Natural killer cell (primary cell): Measurements from ENCODE around the gene BTN2A1. TPM values are rescaled to one million over a fixed set of nuclear protein-coding genes. Genes with fewer than 3 reads are reported as not detected.

Experiments used
- ATAC-seq, 3 donors: fragments of 150-1000 bp in 2 of 3; fragments of 200-7000 bp in 1 of 3; cut with Tn5 transposase; 1 replicate in 1 of 3; 2 replicates in 2 of 3; pipeline ENCODE4 v1.10.0; 2021; ENCODE audit warnings: mild to moderate bottlenecking in 2 of 3, moderate library complexity in 2 of 3
- DNase-seq, 2 donors: peaks; one replicate each; pipeline versions ENCODE4 v3.0.0 to v3.0.0-alpha.2; 2013 to 2021; ENCODE audit warnings: mixed read lengths in 1 of 2
- H3K27ac ChIP-seq: one replicate; pipeline ENCODE4 v1.5.1; 2013; ENCODE audit warnings: mild to moderate bottlenecking, low read length
- H3K27me3 ChIP-seq: one replicate; pipeline ENCODE4 v1.6.1; 2013; ENCODE audit warnings: low read length; ENCODE audit not compliant: control insufficient read depth, insufficient read depth
- H3K36me3 ChIP-seq: one replicate; pipeline ENCODE4 v1.6.1; 2013; ENCODE audit warnings: low read length; ENCODE audit not compliant: control insufficient read depth, insufficient read depth
- H3K4me1 ChIP-seq: one replicate; pipeline ENCODE4 v1.6.1; 2013; ENCODE audit warnings: low read length; ENCODE audit not compliant: control insufficient read depth, insufficient read depth
- H3K4me3 ChIP-seq: one replicate; pipeline ENCODE4 v1.5.1; 2013; ENCODE audit warnings: low read length
- H3K9me3 ChIP-seq: one replicate; pipeline ENCODE4 v1.6.1; 2013; ENCODE audit warnings: low read length; ENCODE audit not compliant: control insufficient read depth, insufficient read depth
- H3K27ac Mint-ChIP-seq, 2 donors: one replicate each; pipeline ENCODE4 v1.8.0; 2022; ENCODE audit warnings: mild to moderate bottlenecking in 2 of 2, mixed read lengths in 2 of 2, moderate library complexity in 1 of 2
- H3K27me3 Mint-ChIP-seq, 2 donors: one replicate each; pipeline ENCODE4 v1.8.0; 2022; ENCODE audit warnings: low read depth in 2 of 2, mixed read lengths in 2 of 2
- H3K36me3 Mint-ChIP-seq: one replicate; pipeline ENCODE4 v1.8.0; 2022; ENCODE audit warnings: mixed read lengths
- H3K4me1 Mint-ChIP-seq, 2 donors: one replicate each; pipeline ENCODE4 v1.8.0; 2022; ENCODE audit warnings: mixed read lengths in 2 of 2
- H3K4me3 Mint-ChIP-seq: one replicate; pipeline ENCODE4 v1.8.0; 2022; ENCODE audit warnings: mild to moderate bottlenecking, moderate library complexity, mixed read lengths
- H3K9me3 Mint-ChIP-seq, 2 donors: one replicate each; pipeline ENCODE4 v1.8.0; 2022; ENCODE audit warnings: mixed read lengths in 2 of 2
- CTCF ChIP-seq: fragments of 200-600 bp; IDR thresholded peaks from one replicate; pipeline ENCODE4 v1.8.0; 2022; ENCODE audit warnings: antibody characterized with exemption
- WGBS: methylation state at CpG from one replicate; pipeline ENCODE4 v1.1.7; 2013; ENCODE audit warnings: missing lambda C conversion rate; ENCODE audit not compliant: insufficient coverage; 5-methylcytosine and 5-hydroxymethylcytosine counted together
- intact Hi-C: fragments of 100-400 bp; cut with micrococcal nuclease; formaldehyde crosslinking; loops from one replicate; pipeline ENCODE4 v1.14.2; 2022
- total RNA-seq, 4 donors: library from RNA; stranded (reverse); fragments of 120-200 nt in 1 of 4; gene quantifications; one replicate each; pipeline versions ENCODE4 v1.2.3 to v1.2.4, GENCODE V29; 2013 to 2022

The BTN2A1 gene
- total RNA-seq, 3 donors from 2014 or later (not counting 1 experiment from before 2014, with no cell fraction given) = 33.8 to 51.2 (median 43.3) TPM

GRCh38 chr6:26420688-26421171, 37.0 kb upstream of the BTN2A1 start:
- H3K27me3 ChIP-seq = no peaks in the 10 kb centered on the region
- Mint-ChIP-seq H3K9me3 (no peaks in the 10 kb centered on the region), H3K4me1 (peaks cover 0 to 10% of the 10 kb centered on the region in 2 donors), H3K27ac (no peak overlapping the region), H3K27me3 (no peaks in the 10 kb centered on the region), H3K36me3 (no peaks in the 10 kb centered on the region), H3K4me3 (no peak overlapping the region)
- H3K9me3 ChIP-seq = no peaks in the 10 kb centered on the region
- ATAC-seq (peak; percentile 48 to 64 (median 59)), DNase-seq (peak in 1 of 2 donors; percentile 76)
- TF ChIP-seq CTCF = peak; percentile 62
- 67% methylated on average over 4 of the region's 4 CpGs for WGBS
- peaks cover 12% of the 10 kb centered on the region for H3K4me1 ChIP-seq
- H3K36me3 ChIP-seq = no peaks in the 10 kb centered on the region
- peak overlapping the region; percentile 83 for H3K4me3 ChIP-seq
- intact Hi-C loops = loop anchor here (2.0 to 5.0 kb wide), 4 partner anchors 18 to 248 kb away; partner anchors contain the start of genes BTN3A1 and BTN3A2
- H3K27ac ChIP-seq = peak overlapping the region; percentile 19

GRCh38 chr6:26421259-26422144, 36.3 kb upstream of the BTN2A1 start:
- no peaks in the 10 kb centered on the region for H3K27me3 Mint-ChIP-seq
- TF ChIP-seq CTCF = no peak
- no peaks in the 10 kb centered on the region for H3K9me3 ChIP-seq
- peaks cover 0 to 7% of the 10 kb centered on the region in 2 donors for H3K4me1 Mint-ChIP-seq
- H3K9me3 Mint-ChIP-seq = no peaks in the 10 kb centered on the region
- intact Hi-C loops = loop anchor here (2.0 to 5.0 kb wide), 4 partner anchors 19 to 249 kb away; partner anchors contain the start of genes BTN3A1 and BTN3A2
- DNase-seq (peak; percentile 33 to 84), ATAC-seq (peak; percentile 93 to 97 (median 95))
- H3K27me3 ChIP-seq = no peaks in the 10 kb centered on the region
- H3K4me1 ChIP-seq = peaks cover 12% of the 10 kb centered on the region
- no peaks in the 10 kb centered on the region for H3K36me3 Mint-ChIP-seq
- no peak overlapping the region for H3K27ac Mint-ChIP-seq
- no peaks in the 10 kb centered on the region for H3K36me3 ChIP-seq
- under 1% methylated on average over 26 of the region's 31 CpGs for WGBS
- H3K27ac ChIP-seq = peak overlapping the region; percentile 64
- peak overlapping the region; percentile 83 for H3K4me3 ChIP-seq
- H3K4me3 Mint-ChIP-seq = no peak overlapping the region

- DNase-seq (no peak), ATAC-seq (no peak)
- no peaks in the 10 kb centered on the region for H3K9me3 ChIP-seq
- intact Hi-C loops = loop anchor here (5.0 kb wide), 2 partner anchors 55 to 250 kb away; partner anchors contain the start of gene BTN3A2
- H3K4me3 Mint-ChIP-seq = no peak overlapping the region
- no peaks in the 10 kb centered on the region for H3K36me3 ChIP-seq
- no peaks in the 10 kb centered on the region for H3K27me3 Mint-ChIP-seq
- H3K9me3 Mint-ChIP-seq = no peaks in the 10 kb centered on the region
- no peaks in the 10 kb centered on the region for H3K27me3 ChIP-seq
- no peaks in the 10 kb centered on the region for H3K36me3 Mint-ChIP-seq
- no peak for TF ChIP-seq CTCF
- 100% methylated on average over 2 of the region's 3 CpGs for WGBS
- H3K27ac ChIP-seq = no peak overlapping the region
- H3K4me1 ChIP-seq = peaks cover 12% of the 10 kb centered on the region
- no peak overlapping the region for H3K4me3 ChIP-seq
- H3K27ac Mint-ChIP-seq = no peak overlapping the region
- peaks cover 0 to 7% of the 10 kb centered on the region in 2 donors for H3K4me1 Mint-ChIP-seq
These were observed 35.4 kb upstream of the BTN2A1 start for GRCh38 chr6:26422329-26422728.
